Common myeloid progenitor, CD34-positive (primary cell): ENCODE data around the gene DGKB.

Experiments used
- CTCF ChIA-PET: fragments of 350-600 bp; sonication (Branson Sonifier 250); formaldehyde crosslinking; loops from one replicate; lab custom pipeline; 2021; ENCODE audit warnings: antibody characterized with exemption; lab: Charles Lee
- POLR2A ChIA-PET: fragments of 350-600 bp; sonication (Branson Sonifier 250); formaldehyde crosslinking; loops from one replicate; lab custom pipeline; 2021; ENCODE audit warnings: antibody characterized with exemption; lab: Charles Lee
- DNase-seq, 3 donors: peaks; one replicate each; pipeline versions ENCODE4 v3.0.0 to v3.0.0-alpha.2; 2013
- H3K27ac ChIP-seq, 2 experiments: 1 replicate in 1 of 2; 2 replicates in 1 of 2; pipeline ENCODE4 v1.7.0; 2013; ENCODE audit warnings: inconsistent platforms in 2 of 2, low read length in 2 of 2, mild to moderate bottlenecking in 2 of 2, low read depth in 1 of 2, moderate library complexity in 1 of 2; ENCODE audit not compliant: severe bottlenecking in 2 of 2, insufficient read depth in 1 of 2, poor library complexity in 1 of 2
- H3K27me3 ChIP-seq, 5 experiments: replicated peaks in 2 of 5; 1 replicate in 3 of 5; 2 replicates in 2 of 5; pipeline versions ENCODE4 v1.6.1 to v1.7.0; 2013; ENCODE audit warnings: low read length in 4 of 5, mild to moderate bottlenecking in 2 of 5, moderate library complexity in 2 of 5, inconsistent platforms in 1 of 5; ENCODE audit not compliant: insufficient read depth in 5 of 5, control insufficient read depth in 4 of 5
- H3K36me3 ChIP-seq, 4 experiments: 1 replicate in 2 of 4; 2 replicates in 2 of 4; pipeline versions ENCODE4 v1.6.1 to v1.7.0; 2013; ENCODE audit warnings: low read length in 3 of 4, control low read depth in 1 of 4, mild to moderate bottlenecking in 1 of 4; ENCODE audit not compliant: control insufficient read depth in 4 of 4, insufficient read depth in 4 of 4
- H3K4me1 ChIP-seq, 4 experiments: 1 replicate in 3 of 4; 2 replicates in 1 of 4; pipeline versions ENCODE4 v1.6.1 to v1.7.1; 2013; ENCODE audit warnings: low read length in 3 of 4, mild to moderate bottlenecking in 3 of 4, control low read depth in 1 of 4, inconsistent platforms in 1 of 4, moderate library complexity in 1 of 4; ENCODE audit not compliant: control insufficient read depth in 4 of 4, insufficient read depth in 4 of 4; ENCODE audit errors: control extremely low read depth in 1 of 4
- H3K4me3 ChIP-seq, 7 experiments: 1 replicate in 4 of 7; 2 replicates in 3 of 7; pipeline versions ENCODE4 v1.5.1 to v1.7.0; 2013; ENCODE audit warnings: mild to moderate bottlenecking in 7 of 7, low read length in 6 of 7, moderate library complexity in 6 of 7, inconsistent platforms in 2 of 7, low read depth in 2 of 7, control low read depth in 1 of 7; ENCODE audit not compliant: insufficient read depth in 4 of 7, control insufficient read depth in 1 of 7; ENCODE audit errors: extremely low read depth in 1 of 7
- H3K9me3 ChIP-seq, 5 experiments: 1 replicate in 4 of 5; 2 replicates in 1 of 5; pipeline versions ENCODE4 v1.6.1 to v1.7.1; 2013; ENCODE audit warnings: low read length in 4 of 5, mild to moderate bottlenecking in 2 of 5, inconsistent platforms in 1 of 5, low read depth in 1 of 5, moderate library complexity in 1 of 5; ENCODE audit not compliant: control insufficient read depth in 4 of 5, insufficient read depth in 2 of 5; ENCODE audit errors: control extremely low read depth in 1 of 5
- whole genome bisulfite sequencing: methylation state at CpG from one replicate; pipeline ENCODE4 v1.1.5; 2013; ENCODE audit not compliant: insufficient coverage; 5-methylcytosine and 5-hydroxymethylcytosine counted together

The DGKB gene

DNA sequence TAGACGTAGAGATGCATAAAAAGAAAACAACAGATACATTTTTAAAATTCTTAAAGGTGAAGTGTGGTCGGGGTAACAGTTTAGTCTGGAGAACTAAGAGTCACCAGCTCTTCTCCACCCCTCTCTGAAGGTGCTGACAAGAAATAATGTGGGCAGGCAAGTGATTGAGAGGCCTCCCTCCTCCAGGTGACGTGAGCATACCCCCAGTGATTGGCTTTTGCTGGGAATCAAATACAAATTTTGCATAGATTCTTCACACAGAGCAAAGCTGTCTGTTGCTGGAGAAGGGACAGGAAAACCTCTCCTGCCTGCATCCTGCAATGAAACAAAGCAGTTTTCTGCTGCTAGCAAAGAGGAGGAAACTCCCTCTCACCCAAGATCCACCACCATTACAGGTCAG lies 115.0 kb downstream of the DGKB start:
- Histone ChIP-seq H3K4me3 (no peak overlapping the region), H3K36me3 (no peaks in the 10 kb centered on the region), H3K4me1 (no peaks in the 10 kb centered on the region), H3K27ac (no peak overlapping the region), H3K27me3 (no peaks in the 10 kb centered on the region), H3K9me3 (no peaks in the 10 kb centered on the region)
- WGBS: 67% methylated on average over 1 of the region's 3 CpGs
- ChIA-PET CTCF (interaction anchor here (1.0 to 1.2 kb wide), 2 partner anchors 9 to 11 kb away, joined by 3 read pairs; no protein-coding TSS in a partner anchor), POLR2A (no interaction called here)
- no peak for DNase-seq

DNA sequence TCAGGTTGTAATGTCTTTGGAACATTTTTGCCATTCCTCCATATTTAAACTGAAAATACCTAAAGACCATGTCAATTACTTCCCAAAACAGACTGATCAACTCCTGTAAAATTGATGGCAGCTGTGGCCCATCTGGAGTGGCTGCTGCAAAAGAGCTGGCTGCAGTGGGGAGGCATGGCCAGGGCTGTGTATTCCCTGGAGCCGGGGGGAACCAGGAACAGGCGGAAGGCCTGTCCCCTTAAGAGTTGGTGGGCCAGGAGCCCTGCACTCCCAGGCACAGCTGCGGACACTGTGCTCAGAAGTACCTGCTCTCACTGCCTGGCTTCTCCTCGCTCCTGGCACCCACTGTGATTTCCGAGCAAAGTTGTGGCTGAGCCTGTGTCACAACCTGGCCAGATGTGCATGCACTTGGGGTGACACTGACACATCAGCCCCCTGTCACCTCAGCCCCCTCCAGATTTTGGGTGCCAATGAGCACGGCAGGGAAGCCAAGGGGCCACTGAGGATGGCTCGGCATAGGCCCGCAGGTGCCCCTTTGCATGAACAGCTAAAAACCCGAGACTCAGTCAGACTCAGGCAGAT lies 116.1 kb downstream of the DGKB start:
- Histone ChIP-seq H3K27me3 (no peaks in the 10 kb centered on the region), H3K9me3 (no peaks in the 10 kb centered on the region), H3K27ac (no peak overlapping the region), H3K36me3 (no peaks in the 10 kb centered on the region), H3K4me1 (no peaks in the 10 kb centered on the region), H3K4me3 (no peak overlapping the region)
- WGBS: 94% methylated on average over 9 of the region's 9 CpGs
- POLR2A ChIA-PET: no interaction called here
- DNase-seq: no peak
- CTCF ChIA-PET: interaction anchor here (1.0 to 1.2 kb wide), 2 partner anchors 8 to 13 kb away, joined by 3 read pairs; no protein-coding TSS in a partner anchor

DNA sequence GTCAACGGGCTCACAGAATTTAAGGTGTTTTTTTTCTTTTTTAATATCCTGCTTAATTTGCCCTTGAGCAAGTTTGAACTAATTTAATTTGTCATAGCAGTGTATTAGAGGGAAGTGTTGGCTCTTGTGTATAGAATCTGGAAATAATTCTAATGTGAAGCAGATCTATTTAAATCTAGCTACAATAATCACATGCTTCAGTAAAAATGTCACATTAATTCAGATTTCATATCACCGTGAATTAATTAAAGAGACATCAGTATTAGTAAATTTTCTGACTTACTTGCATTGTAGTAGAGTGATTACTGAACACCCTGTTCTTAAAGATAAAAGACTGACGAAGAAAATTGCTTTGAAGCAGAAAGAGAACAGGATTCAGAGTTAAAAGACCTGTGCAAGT lies 124.7 kb downstream of the DGKB start:
- POLR2A ChIA-PET: no interaction called here
- DNase-seq: no peak
- peaks cover 0 to 5% (median 4%) of the 10 kb centered on the region in 5 experiments for H3K9me3 ChIP-seq
- no peaks in the 10 kb centered on the region for H3K36me3 ChIP-seq
- H3K27ac ChIP-seq: no peak overlapping the region
- no peaks in the 10 kb centered on the region for H3K27me3 ChIP-seq
- H3K4me3 ChIP-seq: no peak overlapping the region
- H3K4me1 ChIP-seq: no peaks in the 10 kb centered on the region
- 100% methylated on average over 1 of the region's 3 CpGs for WGBS
- CTCF ChIA-PET: no interaction called here

DNA sequence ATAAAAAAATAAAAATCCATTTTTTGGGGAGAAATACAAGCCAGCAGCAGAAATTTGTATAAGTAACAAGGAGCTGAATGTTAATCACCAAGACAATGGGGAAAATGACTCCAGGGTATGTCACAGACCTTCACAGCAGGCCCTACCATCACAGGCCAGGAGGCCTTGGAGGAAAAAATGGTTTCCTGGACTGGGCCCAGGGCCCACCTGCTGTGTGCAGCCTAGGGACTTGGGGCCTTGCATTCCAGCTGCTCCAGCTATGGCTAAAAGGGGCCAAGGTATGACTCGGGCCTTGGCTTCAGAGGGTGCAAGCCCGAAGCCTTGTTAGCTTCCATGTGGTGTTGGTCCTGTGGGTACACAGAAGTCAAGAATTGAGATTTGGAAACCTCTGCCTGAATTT lies 126.3 kb downstream of the DGKB start:
- H3K4me3 ChIP-seq: no peak overlapping the region
- no peaks in the 10 kb centered on the region for H3K4me1 ChIP-seq
- ChIA-PET CTCF (no interaction called here), POLR2A (no interaction called here)
- H3K9me3 ChIP-seq: peaks cover 0 to 5% (median 4%) of the 10 kb centered on the region in 5 experiments
- H3K36me3 ChIP-seq: no peaks in the 10 kb centered on the region
- DNase-seq: no peak
- H3K27me3 ChIP-seq: no peaks in the 10 kb centered on the region
- 95% methylated on average over 2 of the region's 2 CpGs for WGBS
- no peak overlapping the region for H3K27ac ChIP-seq

DNA sequence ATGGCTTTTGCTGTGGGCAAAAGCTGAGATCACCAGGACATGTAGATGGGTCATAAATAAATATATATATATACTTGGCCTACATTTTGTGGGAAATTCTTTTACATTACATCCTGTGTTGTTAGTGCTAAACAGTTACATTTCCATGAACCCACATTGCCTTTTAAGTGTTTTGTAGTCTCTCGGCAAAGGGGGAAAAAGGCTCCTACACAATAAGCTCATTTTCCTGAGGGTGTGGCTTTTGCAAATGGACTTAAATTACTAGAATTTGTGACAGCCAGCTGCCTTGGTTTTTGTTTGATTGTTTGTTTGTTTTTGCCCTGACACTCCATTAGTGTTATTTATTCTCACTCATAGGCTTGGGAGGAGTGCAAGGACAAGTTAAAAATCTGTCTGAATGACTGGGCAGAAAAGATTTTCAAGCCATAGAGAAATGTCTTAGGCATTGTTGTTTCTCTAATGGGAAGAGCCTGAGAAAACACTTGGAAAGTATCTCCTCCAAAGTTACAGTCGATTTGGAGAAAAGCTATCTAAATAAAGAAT lies 128.8 kb downstream of the DGKB start:
- Histone ChIP-seq H3K36me3 (no peaks in the 10 kb centered on the region), H3K9me3 (peaks cover 0 to 5% (median 4%) of the 10 kb centered on the region in 5 experiments), H3K27ac (no peak overlapping the region), H3K4me3 (no peak overlapping the region), H3K27me3 (no peaks in the 10 kb centered on the region), H3K4me1 (no peaks in the 10 kb centered on the region)
- ChIA-PET POLR2A (interaction anchor here (0.7 kb wide), 1 partner anchor 1777 kb away, joined by 3 read pairs; no protein-coding TSS in a partner anchor), CTCF (interaction anchor here (1.1 kb wide), 1 partner anchor 16 kb away, joined by 3 read pairs; no protein-coding TSS in a partner anchor)
- WGBS: no CpG with 5 or more reads among the region's 2 CpGs
- DNase-seq: no peak

DNA sequence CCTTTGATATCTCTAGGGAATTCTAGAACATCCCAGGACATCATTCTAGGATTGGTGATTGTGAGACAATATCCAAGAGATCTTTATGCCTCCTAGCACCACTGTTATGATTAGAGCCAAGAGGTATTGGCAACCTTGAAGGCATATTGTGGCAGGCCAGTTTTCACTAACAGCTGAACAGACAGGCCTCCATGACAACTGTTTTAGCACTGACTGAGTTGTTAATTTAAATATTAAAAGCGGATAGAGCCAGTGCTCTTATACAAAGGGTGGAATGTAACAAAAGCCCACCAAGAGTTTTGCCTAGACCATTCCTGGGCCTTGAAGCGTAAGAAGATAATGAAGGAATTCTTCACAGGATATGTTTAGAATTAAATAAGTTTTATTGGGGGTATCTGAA lies 131.9 kb downstream of the DGKB start:
- DNase-seq: no peak
- POLR2A ChIA-PET: no interaction called here
- 89% methylated on average over 1 of the region's 2 CpGs for WGBS
- H3K27ac ChIP-seq: no peak overlapping the region
- H3K9me3 ChIP-seq: no peaks in the 10 kb centered on the region
- H3K36me3 ChIP-seq: no peaks in the 10 kb centered on the region
- no peaks in the 10 kb centered on the region for H3K4me1 ChIP-seq
- CTCF ChIA-PET: no interaction called here
- no peak overlapping the region for H3K4me3 ChIP-seq
- H3K27me3 ChIP-seq: no peaks in the 10 kb centered on the region

DNA sequence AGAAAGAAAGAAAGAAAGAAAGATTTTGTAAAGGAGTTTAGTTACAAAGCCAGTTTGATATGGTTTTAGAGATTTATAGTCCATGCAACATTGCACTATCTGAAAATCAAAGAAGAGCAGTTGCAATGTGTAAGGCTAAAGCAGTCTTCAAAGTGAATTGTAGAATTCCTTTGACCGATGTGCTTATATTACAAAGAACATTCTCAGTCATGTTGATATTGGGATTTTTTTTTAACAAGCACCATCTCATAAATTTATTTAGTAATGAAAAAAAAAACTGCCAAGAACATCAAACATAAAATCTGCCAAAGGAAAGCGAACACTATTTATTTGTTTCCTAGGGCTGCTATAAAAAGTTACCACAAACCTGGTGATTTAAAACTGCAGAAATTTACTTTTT lies 133.3 kb downstream of the DGKB start:
- ChIA-PET POLR2A (no interaction called here), CTCF (no interaction called here)
- Histone ChIP-seq H3K27ac (no peak overlapping the region), H3K27me3 (no peaks in the 10 kb centered on the region), H3K36me3 (no peaks in the 10 kb centered on the region), H3K9me3 (no peaks in the 10 kb centered on the region), H3K4me3 (no peak overlapping the region), H3K4me1 (no peaks in the 10 kb centered on the region)
- WGBS: no CpG with 5 or more reads among the region's 2 CpGs
- no peak for DNase-seq
